Suppressor macrophage treated with lipopolysaccharide for 4 hours (primary cell): Measurements from ENCODE around the gene SPATA3.

Experiments
- DNase-seq: peaks from one replicate; pipeline ENCODE4 v3.0.0-alpha.2; 2020

Gene SPATA3

DNA sequence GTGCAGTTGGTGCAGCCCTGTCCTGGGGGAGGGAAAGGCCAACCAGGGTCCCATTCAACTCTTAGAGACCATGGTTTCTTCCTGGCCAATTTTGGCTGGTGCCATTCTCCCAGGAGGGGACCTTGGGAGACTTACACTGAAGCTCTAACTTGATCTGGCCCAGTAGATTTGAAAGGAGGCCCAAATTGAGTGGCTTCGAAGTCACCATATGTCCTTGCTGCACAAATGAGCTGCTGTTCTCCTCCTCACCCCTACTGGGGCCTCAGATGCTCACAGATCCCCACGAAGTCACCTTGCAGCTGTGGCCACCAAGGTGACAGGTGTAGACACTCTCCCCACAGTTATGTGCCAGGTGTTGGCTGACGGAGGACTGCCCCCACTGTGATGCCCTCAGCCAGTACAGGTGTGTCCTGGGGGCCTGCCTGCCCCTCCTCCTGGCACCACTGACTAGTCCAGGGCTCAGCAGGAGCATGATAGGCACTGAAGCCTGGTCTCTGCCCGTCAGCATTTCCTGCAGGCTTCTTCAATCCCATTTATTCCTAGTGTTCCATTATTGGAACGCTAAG is 36.7 kb downstream of the SPATA3 start:
- no peak for DNase-seq

DNA sequence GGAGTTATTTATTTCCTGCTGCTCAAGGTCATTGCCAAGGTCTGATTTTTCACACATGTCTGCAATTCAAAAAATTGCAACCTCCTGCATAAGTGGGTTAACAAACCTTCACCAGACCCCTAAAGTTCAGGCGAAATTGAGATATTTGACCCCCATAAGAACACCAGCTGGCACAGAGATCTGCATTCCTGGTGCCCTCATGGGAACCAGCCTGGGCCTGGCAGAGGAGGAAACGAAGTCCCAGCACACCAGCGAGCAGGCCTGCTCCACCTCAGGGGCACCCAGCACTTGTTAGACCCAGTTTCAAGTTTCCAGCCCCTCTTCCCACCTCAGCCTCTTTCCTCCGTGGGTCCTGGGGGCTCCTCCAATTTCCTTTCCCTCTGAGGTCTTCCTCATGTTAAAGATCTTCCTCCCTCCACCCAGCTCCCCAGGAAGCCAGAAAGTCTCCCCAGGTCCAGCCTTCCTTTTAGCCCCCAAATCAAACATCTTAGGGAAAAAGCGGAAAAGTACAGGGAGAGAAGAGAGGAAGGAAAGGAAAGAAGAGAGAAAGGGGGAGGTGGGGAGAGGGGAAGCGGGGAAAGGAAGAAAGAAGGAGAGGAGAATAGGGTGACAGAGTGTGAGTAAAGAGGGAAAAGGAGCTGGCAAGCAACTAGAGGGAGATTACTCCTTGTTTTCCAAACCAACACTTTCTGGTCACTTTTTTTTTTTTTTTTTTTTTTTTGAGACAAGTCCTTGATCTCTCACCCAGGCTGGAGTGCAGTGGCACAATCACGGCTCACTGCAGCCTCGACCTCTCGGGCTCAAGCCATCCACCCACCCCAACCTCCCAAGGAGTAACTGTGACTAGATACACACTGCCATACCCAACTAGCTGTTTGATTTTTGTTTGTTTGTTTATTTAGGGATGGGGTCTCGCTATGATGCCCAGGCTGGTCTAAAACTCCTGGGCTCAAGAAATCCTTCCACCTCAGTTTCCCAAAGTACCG is 37.5 kb downstream of the SPATA3 start:
- no peak for DNase-seq

DNA sequence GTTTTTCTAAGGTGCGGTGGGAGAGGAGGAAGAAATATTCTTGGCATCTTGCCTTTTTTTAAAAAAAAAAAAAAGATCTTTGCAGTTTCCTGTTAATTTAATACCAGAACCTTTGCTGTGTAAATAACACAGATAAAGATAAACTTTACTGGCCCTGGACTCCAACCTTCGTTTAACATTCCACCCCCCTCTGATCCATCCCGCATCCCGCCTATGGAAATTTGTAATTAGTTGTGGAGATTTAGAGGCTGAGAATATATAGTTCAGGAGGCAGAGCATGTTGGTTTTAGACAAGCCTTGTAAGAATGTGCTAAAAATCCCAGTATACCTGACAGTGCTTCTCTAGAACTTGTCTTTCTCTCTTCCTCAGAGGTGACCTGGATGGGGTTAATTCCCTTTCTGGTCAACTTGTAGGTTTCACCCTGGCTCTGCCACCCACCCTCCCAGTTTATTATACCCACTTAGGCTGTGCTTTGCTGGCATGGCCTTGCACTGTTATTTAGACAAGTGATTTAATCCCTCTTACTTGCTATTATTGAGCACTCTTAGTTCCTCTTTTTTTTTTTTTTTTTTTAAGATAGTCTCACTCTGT is 38.5 kb downstream of the SPATA3 start:
- DNase-seq: no peak

DNA sequence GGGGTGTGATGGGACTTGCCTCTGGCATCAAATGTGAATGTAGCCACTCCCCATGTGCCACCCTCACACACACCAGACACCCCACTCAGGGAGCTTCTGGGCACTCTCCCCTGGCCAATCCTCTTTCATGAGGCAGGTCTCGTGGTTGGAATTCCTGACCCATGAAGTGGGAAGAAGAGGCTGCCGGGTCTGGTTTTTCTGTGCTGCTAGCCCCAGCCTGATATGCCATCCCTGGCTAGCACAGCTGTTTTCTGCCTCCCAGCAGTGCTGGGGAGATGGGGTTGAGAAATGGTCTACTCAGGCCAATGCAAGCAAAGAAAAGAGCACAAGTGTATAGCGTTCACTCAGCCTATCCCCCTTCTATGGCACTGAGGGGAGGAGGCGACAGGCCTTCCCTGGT is 40.2 kb downstream of the SPATA3 start:
- no peak for DNase-seq

DNA sequence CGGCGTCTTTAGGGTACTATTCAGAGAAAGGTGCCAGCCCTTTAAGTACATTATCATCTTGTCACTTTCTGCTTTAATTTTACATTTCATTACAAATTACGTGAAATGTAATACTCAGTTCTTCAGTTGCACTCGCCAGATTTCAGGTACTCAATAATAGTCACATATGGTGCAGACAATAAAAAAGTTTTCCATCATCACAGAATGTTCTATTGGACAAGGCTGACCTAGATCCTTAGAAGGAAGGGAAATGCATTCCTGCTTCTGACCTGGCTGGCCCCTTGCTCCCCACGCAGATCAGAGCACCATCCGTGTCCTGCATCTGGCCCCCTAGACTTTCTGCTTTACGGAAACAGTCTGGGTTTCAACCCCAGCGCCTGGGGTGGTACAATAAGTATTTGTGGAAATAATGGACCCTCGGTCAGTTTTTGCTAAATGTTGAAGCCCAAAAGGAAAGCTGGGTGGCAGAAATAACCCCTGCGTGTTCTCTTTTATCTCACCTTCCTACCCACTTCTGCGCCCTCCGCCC is 40.7 kb downstream of the SPATA3 start:
- DNase-seq: no peak

DNA sequence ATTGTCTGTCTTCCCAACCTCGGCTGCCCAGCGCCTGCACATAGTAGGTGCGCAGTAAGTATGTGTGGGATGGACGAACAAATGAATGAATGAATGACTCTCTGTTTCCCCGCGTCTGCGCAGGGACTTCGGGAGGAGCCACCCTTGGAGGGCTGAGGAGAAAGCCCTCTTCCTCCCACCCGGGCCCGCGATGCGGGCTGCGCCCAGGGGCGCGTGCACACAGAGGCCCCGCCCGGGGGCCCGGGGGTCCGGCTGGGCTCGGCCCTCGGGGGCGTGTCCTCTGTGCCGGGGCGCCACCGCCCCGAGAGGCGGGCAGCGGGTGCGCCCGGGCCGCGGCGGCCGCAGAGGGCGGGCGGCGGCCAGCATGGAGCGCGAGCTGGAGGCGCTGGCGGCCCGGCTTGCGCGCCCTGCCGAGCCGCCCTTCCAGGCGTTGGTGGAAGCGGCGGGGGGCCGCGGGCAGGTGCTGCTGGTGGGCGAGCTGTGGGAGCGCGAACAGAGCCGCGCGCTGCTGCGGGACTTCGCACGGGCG is 41.3 kb downstream of the SPATA3 start, which contains the start of gene C2orf72:
Gene C2orf72 (plus strand): TSS at position 322 of the 529 bp plus-strand sequence. CDS start 43 bp downstream, at position 365.
- DNase-seq: no peak

DNA sequence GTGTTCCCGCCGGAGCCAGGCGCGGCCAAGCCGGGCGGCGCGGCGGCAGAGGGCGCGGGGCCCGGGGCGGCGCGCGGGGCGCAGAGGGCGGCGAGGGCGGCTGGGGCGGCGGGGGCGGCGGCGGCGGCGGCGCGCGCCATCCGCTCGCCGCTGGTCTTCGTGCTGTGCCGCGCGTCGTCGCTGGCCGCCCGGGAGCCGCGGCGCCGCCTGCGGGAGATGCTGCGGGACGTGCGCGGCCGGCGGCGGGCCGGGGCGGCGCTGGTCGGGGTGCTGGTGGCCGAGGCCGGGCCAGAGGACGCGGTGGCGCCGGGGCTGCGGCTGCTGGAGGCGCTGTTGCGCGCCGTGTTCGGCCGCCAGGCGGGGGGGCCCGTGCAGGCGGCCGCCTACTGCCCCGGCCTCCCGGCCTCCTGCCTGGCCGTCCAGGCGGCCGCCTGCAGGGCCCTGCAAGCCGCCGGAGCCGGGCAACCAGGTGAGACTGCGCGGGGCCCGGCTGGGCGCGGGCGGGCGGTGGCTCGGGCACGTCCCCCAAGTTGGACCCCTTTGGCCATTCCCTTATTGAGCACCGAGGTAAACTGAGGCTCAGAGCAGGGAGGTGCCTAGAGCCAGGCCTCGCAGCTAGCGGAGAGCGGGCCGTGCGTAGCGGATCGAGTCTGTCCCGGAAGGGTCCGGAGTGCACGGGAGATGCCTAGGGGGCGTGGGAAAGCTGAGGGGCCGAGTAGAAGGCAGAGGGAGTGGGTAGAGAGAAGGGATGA is 42.0 kb downstream of the SPATA3 start:
- peak; percentile 31 for DNase-seq

DNA sequence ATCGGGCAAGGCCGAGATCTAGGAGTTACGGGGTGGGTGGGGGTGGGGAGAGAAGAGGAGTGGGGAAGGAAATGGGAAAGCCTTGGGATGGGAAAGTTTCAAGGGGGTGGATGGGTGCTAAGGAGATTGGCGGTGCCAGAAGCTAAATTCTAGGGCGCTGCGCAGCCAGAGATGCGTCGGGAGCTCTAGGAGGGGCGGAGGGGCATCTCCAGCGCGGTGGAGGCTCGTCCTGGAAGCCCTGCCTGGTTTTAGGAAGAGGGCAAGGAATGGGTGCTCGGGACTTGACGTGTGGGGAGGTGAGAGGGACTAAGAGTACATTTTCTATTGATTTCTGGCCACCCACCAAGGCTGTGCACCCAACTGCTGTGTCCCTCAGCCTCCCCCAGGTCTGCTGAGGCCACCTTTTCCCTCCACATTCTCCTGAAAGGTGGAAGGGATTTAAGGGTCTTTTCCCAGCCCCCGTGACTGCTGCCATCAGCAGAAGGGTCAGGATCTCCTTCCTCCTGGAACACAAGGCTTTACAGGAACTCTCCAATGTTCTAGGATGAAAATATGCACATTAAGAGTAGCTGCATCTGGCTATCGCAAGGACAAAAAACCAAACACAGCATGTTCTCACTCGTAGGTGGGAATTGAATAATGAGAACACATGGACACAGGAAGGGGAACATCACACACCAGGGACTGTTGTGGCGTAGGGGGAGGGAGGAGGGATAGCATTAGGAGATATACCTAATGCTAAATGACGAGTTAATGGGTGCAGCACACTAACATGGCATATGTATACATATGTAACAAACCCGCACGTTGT is 42.8 kb downstream of the SPATA3 start:
- DNase-seq: no peak

DNA sequence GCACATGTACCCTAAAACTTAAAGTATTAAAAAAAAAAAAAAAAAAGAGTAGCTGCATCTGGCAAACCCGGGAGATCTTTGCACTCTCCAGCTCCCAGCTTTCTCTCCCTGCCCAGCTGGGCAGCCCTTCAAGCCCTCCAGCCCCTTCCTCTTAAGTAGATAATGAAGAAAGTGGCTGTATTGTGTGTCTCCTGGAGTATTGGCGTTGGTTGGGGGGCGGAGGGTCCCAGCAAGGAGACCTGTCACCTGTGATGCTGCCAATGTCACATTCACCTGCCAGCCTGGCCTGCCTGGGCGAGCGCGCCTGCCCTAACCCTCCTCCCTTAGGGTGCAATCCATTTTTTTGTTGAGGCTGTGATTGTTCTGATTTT is 43.4 kb downstream of the SPATA3 start:
- DNase-seq: no peak

DNA sequence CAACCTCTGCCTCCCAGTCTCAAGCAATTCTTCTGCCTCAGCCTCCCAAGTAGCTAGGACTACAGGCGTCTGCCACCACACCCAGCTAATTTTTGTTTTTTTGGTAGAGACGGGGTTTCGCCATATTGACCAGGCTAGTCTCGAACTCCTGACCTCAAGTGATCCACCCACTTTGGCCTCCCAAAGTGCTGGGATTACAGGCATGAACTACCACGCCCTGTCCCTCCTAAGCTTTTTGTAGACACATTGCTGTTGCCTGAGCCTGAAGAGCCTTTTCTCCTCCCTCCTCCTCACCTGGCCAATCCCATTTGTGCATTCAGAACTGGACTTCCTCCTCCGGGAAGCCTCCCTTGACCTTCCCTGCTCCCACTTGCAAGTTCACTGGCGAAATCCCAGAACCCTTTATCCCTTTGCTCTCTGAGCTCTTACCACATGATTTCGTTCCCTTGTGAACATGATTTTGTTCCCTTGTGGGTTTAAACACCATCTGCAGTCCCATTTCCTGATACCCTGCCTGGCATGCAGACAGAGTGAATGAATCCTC is 44.0 kb downstream of the SPATA3 start:
- DNase-seq: no peak

DNA sequence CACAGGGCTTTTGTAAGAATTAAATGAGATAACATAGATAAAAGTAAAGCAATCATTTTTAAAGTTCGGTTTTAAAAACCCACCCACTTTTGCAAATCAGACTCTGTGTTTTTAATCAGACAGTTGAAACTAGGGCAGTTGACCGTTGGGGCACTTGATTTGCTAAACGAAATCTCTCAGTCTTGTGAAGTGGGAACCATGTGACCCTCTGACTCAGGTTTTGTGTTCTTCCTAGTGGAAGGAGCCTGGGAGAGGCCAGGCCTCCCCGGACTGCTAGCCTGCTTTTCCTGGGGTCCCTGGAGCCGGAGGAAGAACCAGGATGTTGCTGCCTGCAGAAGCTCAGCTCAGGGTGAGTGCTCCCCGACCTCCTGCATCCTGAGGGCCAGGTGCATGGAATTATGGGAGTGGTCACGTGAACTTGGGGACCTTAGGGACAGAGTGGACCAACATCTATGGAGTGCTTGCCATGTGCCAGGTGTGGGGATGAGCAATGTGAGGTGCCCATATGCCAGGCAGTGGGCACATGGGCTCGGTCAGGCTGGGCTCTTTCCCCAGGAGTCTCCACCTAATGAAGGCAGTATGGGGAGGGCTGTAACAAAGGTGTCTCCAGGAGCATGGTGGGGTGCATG is 45.3 kb downstream of the SPATA3 start:
- DNase-seq: no peak

DNA sequence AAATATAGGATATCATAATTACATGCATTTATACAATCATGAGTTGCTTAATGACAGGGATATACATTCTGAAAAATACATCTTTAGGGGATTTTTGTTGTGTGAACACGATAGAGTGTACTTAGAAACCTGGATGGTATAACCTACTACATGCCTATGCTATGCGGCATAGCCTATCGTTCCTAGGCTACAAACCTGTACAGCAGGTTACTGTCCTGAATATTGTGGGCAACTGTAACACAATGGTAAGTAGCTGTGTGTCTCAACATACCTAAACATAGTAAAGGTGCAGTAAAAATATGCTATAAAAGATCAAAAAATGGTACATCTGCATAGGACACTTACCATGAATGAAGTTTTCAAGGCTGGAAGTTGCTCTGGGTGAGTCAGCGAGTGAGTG is 47.9 kb downstream of the SPATA3 start:
- DNase-seq: no peak

DNA sequence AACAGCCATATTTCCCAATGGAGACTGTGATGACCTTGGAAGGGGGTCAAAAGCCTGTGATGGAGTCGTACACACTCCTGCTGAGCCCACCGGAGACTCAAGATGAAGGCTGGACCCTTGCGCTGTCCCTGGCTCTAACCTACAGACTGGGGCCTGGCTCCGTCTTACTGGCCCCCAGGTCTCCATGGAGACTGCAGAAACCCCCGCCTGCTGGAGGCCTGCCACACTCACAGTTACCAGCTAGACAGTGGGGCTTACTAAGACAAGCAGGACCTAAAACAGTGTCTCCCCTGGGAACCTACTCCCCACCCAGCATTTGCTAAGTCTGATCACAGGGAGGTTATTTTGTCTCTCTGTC is 51.0 kb downstream of the SPATA3 start:
- no peak for DNase-seq

DNA sequence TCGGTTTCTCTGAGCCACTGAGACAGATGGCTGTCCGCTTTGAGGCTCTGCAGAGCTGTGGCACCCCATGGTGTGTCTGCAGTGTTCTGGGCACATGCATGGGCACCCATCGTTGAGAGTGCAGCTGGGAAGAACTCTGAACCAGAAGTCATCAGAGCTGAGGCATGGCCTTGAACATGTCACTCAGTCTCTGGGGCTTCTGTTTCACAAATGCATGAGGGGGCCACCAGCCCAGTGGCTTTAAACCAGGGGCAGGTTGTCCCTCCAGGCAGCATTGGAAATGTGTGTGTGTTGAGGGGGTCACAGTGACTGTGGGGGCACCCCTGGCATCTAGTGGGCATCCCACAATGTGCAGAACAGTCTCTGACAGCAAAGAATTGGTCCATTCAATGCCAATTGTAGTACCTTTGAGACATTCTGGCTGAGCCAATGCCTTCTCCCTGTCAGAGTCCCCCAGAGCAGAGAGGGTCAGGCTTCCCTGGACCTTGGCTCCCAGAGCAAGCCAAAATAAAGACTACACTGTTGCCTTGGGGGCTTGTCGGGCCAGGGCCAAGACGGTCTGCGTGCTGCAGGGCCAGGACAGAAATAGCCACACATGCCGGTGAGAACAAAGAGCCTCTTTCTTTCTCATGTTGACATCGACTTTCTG is 51.5 kb downstream of the SPATA3 start:
- no peak for DNase-seq

DNA sequence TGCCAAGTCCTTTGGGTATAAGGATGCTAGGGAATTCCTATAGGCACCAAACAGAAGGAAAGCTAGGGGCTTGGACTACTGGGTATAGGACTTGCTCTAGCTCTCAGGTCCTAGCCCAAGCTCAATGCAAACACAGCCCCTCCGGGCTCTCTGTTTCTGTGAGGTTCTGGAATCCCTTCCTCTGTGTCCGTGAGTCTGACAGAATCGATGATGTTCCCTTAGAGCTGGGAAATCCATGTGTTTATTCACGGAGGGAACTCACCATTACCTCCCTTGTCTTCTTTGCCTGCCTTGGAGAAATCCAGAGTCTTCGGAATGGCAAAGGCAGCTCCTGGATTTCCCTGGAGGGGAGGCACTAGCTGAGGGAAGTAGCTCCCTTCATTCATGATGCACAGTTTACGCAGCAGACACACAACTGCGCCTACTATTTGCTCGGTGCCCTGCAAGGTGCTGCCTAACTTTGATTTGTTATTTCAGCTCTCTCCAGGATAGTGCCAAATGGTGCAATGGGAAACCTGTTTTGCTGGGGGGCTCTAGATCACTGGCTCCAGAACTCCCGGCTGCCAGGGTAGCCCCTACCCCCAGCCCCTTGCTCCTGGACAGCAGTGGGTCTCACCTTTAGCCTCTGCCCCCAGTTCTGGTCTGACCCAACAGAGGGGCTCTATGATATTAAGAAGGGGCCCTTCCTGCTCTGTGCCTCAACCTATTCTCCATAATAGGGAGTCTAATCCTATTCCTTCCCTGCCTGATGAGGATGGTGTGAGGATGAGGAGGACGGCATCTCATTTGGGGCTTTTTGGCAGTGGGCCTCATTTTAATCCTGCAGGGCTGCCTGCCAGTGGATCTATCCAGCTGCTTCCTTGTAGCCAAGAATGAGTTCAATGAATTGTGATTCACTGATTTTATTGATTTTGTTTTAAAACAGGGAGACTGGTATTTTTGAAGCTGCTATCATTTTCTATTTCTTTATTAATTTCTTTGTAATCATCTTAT is 52.3 kb downstream of the SPATA3 start:
- no peak for DNase-seq

DNA sequence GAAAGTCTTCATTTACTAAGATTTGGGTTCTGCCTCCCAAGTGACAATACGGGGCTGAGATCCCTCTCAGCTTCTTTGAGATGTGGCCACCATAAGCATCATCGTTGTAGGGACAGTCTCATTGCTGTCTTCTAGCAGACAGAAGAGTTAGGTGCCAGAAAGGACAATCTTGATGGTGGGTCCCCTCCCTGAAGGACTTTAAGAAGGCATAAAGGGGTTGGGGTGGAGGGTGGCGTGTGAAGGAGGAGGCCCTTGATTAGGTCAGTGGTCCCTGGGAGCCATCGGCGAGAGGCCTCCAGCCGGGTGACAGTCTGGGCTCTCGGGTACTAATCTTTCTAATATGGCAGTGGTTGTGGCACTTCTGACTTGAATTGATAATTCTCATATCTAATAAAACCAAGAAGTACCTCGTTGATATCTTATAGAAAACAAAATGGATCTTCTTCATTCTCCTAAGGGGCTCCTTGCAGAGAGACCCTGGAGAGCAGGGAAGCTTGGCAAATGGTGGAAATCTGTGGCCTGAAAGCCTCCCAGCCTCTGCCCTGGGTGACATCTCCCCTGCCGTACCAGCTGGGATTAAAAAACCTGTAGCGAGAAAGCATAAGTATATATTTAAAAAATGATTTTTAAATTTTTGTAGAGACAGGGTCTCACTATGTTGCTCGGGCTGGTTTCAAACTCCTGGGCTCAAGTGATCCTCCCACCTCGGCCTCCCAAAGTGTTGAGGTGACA is 53.5 kb downstream of the SPATA3 start:
- DNase-seq: no peak

DNA sequence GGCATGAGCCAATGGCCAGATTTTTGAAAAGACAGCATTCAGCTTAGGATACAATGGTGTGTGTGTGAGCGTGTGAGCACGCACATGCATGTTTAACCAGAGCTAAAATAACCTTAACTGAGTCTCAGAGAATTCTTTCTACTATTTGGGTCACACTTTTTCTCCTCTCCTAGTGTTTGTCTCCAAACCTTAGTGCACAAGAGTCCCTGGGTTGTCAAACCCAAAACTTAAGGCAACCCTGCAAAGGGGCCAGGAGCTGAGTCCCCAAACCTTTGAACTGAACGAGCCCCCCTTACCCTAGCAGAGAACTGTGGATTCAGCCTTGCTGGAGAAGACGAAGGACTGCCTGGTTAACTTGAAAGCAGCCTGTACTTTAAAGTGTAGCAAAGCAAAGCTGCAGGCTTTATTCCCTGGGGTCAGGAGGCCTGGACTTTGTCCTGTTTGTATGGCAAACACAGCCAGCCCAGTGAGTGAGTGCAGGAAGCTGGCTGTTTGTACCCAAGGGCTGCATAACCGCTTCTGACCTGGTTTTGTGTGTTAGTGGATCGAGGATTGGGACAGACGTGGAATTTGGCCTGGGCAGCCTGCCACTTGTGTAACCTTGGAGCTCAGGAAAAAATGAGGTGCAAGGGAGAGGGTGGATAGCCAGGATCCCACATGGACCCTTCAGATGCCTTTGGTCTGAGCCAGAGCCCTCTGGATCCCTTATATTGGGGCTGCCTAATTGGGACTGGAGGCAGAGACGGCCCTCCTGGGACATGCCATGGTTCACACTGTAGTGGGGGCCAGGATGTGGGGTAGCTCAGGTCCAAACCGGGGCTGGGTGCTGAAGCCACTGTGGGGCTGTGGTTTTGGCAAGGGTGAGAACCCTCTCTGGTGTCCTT is 54.3 kb downstream of the SPATA3 start:
- DNase-seq: no peak
